ENCODE results near the gene PAM16.

GRCh38 chr16:4361033-4361943 lies 10.2 kb upstream of the PAM16 start:
- no peak for TF ChIP-seq FOXA1 (IDR thresholded peaks at IDR 0.05)
- TF ChIP-seq CTCF (IDR thresholded peaks at IDR 0.05; ENCODE audit: low read depth, low read length, missing input control) = no peak
